ENCODE data around the gene LRP1B.
"Not testable (repeated sequence)": the region's sequence is repeated elsewhere in the genome, so short reads cannot be mapped to it uniquely, and the experiment has no call there.

LRP1B gene

DNA sequence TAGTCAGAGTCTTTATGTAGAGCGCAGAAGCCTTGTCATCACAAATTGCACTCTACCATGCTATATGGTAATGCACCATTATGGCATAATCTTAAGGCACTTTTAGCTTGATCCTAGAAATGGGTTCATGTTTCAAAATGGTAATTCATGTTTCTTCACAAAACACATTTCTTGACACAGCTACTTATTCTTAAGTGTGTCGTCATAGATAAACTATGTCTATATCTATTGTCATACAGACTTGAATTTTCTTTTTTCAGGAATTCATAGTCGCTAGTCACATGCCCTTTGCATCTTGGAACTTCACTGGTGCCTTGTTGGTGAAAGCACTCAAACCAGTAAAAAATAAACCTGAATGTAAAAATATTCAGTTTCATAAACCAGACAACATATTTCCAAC is 1578.2 kb downstream of the LRP1B start:
- DNase-seq (ENCODE audit: low read depth in 2 of 2), result no peak

- DNase-seq (ENCODE audit: low read depth in 2 of 2), result no peak
These were observed 1579.5 kb downstream of the LRP1B start for GRCh38 chr2:140551287-140551686.

DNA sequence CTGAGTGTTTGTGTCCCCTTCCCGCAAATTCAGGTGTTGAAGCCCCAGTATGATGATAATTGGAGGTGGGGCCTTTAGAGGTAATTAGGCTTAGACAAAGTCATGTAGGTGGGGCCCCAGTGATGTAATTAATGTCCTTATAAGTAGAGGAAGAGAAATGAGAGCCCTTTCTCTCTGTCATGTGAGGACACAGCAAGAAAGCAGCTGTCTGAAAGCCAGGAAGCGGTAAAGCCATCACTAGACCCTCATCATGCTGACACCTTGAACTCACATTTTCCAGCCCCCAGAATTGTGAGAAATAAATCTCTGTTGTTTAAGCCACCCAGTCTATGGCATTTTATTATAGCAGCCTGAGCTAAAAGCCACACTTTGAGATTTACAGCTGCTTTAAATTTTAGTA is 1580.0 kb downstream of the LRP1B start:
- DNase-seq (ENCODE audit: low read depth in 2 of 2), result no peak

DNA sequence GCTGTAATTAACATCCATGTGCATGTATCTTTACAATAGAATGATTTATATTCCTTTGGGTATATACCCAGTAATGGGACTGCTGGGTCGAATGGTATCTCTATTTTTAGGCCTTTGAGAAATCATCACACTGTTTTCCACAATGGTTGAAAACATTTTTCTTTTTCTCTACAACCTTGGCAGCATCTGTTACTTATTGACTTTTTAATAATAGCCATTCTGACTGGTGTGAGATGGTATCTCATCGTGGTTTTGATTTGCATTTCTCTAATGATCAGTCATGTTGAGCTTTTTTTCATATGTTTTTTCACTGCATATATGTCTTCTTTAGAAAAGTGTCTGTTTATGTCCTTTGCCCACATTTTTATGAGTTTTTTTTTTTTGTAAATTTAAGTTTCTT is 1586.0 kb downstream of the LRP1B start:
- not testable (repeated sequence) for DNase-seq (ENCODE audit: low read depth in 2 of 2)

GRCh38 chr2:140542627-140543026 is 1588.2 kb downstream of the LRP1B start:
- DNase-seq (ENCODE audit: low read depth in 2 of 2), result no peak

DNA sequence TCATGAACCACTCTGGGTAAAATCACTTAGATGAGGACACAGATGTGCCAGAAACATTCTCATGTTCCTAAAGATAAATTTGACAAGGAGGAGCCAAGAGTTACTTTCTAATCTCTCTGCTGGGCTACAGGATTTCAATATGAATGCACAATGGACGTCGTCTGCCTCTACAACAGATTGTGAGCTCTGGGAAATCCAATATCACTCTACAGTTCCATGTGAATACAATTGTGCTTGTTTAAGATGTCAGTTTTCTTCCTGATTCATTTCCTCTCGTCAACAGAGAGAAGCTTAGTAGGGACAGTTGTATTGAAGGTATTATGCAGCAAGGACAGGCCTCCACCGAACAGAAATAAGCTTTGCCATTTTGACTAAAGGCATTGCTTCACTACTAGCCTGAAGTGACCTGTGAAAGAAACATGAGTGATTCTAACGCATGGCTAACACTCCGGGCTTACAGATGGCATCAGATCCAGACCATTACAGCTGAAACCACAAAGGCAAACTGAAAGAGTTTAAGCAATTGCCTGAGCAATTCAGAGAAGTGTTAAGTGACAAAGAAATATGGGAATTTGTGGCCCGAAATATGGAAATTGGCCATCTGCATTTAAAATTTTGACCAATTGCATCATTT is 1591.5 kb downstream of the LRP1B start:
- no peak for DNase-seq (ENCODE audit: low read depth in 2 of 2)

- no peak for DNase-seq (ENCODE audit: low read depth in 2 of 2)
These were observed 1601.1 kb downstream of the LRP1B start for GRCh38 chr2:140529706-140530105.

DNA sequence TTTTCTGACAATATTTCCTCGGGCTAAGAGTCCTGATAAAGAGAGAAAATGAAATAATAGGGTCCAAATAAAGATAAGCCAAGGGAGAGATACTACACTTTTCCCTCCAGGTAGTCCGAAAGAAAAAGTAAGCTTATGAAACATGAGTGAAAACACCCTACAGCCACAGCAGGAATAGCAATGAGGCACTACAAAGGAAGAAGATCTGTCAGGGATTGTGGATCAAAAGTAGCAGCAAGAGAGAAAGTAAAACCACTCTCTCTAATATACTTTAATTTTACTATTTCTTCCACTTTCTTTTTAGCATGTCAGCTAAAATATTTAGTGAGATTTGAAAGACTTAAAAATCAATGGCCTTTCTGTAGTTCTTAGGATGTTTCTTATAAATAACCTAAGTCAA is 1601.8 kb downstream of the LRP1B start:
- no peak for DNase-seq (ENCODE audit: low read depth in 2 of 2)

- no peak for DNase-seq (ENCODE audit: low read depth in 2 of 2)
These were observed 1604.2 kb downstream of the LRP1B start for GRCh38 chr2:140526575-140526974.

DNA sequence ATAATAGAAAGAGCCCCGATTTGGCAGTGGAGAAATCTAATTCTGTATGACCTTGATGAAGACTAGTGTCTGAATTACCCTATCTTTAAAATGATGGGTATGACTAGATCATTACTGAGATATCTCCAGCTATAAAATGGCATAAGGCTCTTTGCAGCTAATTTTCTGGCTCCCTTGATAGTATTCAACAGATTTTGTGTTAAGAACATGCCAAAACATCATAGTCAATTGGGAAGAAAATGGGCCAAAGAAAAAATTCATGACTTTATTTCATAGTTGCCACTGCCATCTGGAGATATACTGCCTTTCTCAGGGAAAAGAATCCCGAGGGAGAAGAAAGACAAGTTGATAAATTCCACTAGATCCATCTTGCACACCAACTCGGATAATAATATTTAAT is 1618.7 kb downstream of the LRP1B start:
- no peak for DNase-seq (ENCODE audit: low read depth in 2 of 2)

GRCh38 chr2:140509765-140510164 is 1621.1 kb downstream of the LRP1B start:
- DNase-seq (ENCODE audit: low read depth in 2 of 2), result no peak

GRCh38 chr2:140508756-140509155 is 1622.1 kb downstream of the LRP1B start:
- DNase-seq (ENCODE audit: low read depth in 2 of 2), result no peak

GRCh38 chr2:140506606-140507005 is 1624.2 kb downstream of the LRP1B start:
- no peak for DNase-seq (ENCODE audit: low read depth in 2 of 2)

DNA sequence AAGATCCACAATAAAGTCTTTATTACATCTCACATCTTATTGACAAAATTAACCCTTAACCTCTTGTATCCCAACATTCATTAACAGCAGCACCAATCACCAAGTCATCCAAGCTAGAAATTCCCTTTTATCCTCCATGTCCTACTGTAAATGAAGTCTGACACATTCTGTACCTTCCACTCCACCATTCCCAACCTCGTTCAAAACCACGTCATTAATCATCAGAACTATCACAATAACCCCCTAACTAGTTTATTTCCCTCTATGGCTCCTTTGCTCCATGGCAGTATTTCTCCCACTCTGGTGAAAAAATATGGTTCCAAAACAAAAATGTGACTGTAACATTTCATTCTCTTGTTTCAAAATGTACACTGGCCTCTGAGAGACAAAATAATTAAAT is 1626.2 kb downstream of the LRP1B start:
- no peak for DNase-seq (ENCODE audit: low read depth in 2 of 2)

DNA sequence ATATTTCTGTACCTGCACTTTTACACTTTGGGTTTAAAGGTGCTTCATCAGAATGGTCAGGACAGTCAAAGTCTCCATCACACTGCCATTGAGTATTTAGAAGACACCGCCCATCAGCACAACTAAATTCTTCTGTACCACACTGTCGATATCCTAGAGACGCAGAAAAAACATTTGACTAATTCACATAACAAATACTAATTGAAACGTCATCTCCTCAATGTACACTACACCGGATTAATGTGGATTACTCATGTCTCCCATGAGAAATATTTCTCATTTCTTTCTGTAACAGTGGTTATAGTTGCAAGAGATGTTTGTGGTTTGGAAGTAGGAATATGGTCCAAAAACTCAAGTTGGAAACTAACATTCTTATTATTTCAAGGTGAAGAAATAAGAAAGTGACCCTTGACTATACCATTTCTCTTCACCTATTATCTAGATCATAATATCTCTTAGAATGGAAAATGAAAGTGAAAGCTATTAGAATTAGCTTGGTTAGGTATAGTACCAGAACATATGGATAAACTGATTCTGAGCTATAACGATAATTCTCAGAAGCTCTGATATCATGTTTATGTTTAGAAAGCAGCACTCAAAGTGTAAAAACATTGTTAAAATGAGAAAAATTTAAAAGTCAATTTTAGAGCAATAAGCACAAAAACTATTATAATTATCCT is 1627.7 kb downstream of the LRP1B start:
- no peak for DNase-seq (ENCODE audit: low read depth in 2 of 2)

GRCh38 chr2:140498360-140498759 is 1632.5 kb downstream of the LRP1B start:
- DNase-seq (ENCODE audit: low read depth in 2 of 2), result no peak

DNA sequence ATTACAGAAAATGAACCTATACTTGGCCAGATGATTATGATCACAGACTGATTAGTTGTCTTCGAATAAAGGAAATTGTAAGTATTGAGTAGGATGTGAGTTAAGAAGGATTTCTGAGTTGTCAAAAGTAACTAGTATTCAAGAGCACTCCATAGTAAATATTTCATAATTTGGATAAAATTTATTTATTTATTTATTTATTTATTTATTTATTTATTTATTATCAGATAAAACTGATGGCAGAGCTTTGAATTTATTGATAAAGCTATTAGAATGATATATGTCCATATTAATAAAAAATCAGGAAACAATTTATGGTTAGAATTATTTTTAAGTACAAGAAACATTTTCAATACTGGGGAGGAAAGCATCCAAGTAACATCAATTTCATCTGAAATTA is 1634.1 kb downstream of the LRP1B start:
- DNase-seq (ENCODE audit: low read depth in 2 of 2), result no peak

DNA sequence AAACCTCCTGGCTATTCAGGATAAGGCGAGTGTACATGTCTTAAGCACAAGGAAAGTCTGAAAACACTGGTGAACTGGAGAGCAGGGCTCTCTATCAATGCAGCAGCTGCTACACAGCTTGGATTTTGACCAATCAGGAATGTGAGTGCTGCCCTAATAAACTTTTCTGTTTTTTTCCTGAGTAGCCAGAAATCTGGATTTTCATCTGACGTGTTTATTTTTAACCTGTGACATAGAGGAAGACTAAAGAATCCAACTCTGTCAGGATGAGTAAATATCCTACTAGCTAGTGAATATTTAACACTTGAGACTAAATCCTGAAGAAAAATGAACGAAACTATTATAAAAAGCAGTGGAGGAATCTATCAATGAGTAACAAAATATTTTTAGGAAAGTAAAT is 1638.9 kb downstream of the LRP1B start:
- no peak for DNase-seq (ENCODE audit: low read depth in 2 of 2)

- DNase-seq (ENCODE audit: low read depth in 2 of 2), result no peak
These were observed 1641.6 kb downstream of the LRP1B start for GRCh38 chr2:140489193-140489592.

- DNase-seq (ENCODE audit: low read depth in 2 of 2), result no peak
These were observed 1649.7 kb downstream of the LRP1B start for GRCh38 chr2:140481136-140481535.

- no peak for DNase-seq (ENCODE audit: low read depth in 2 of 2)
These were observed 1657.0 kb downstream of the LRP1B start for GRCh38 chr2:140473851-140474250.

DNA sequence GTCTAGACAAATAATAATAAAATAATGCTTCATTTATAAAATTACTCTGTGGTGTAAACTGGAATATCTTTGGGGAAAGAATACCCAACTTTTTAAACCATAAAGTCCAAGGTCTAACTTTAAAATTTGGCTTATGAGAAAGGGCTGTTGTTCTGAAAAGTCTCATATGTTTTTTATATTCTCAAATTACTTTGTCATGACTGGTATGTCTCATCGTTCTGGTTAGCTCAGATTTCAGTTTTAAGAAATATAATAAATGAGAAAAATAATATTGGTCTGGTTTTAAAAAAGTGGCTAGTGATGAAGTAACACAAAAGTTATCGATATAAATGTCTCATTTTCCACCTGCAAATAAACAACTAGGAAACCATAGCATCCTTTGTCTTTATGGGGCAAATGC is 1658.1 kb downstream of the LRP1B start:
- no peak for DNase-seq (ENCODE audit: low read depth in 2 of 2)

DNA sequence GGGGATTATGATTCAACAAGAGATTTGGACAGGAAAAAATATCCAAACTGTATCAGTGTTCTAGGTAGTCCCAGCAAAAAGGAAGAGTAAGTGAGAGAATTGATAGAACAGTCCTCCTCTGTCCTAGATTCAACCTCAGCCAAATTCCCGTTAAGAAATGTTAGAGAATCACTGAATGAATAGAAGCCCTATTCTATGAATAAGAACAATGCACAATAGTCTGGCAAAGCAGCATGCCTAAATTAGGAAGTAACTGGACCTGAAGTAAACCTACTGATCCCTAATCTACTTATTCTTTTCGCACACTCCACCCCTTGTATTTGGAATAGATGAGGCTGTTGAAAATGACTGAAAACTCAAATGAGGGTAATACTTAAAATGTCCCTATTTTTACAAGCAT is 1665.5 kb downstream of the LRP1B start:
- no peak for DNase-seq (ENCODE audit: low read depth in 2 of 2)

GRCh38 chr2:140462990-140463389 is 1667.8 kb downstream of the LRP1B start:
- DNase-seq (ENCODE audit: low read depth in 2 of 2), result no peak

Data from stimulated activated CD8-positive, alpha-beta memory T cell treated with anti-CD3 and anti-CD28 coated beads, Interleukin-7, amount 100 ng/mL, for 4 hours (primary cell).